ENCODE data around the gene PITPNB.

DNA sequence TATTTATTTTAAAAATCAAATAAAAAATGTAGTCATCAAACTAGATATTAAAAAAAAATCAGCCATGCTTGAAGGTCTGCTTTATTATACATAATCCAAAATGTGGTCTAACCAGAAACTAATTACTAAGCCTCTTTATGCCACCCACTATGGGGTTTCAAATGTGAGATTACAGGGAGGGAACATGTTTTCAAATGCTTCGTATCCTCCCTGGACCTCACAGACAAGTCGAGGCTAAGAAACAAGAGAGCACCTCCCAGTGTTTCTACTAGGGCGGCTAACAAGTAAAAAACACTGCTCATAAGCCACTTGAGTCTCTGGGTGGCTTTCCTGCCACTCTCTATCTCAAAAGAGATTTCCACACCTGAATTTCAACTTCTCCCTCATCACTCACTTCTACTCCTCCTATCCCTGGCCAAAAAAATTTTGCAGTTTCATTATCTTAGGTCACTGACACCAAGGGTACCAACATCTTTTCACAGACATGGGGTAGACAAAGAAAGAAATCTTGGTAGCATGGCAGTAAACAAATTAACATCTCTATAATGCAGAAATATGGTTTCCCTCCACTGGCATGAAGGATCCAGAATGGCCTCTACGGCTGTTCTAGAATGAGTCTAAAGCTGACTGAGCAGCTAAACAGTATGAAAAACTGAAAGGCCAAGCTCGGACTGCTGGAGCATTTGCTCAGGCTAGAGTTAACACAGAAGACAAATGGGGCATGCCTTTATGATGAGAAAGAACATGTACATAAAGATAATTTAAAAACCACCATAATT, 50.9 kb downstream of the PITPNB start:
- TF ChIP-seq, protein P1, sequence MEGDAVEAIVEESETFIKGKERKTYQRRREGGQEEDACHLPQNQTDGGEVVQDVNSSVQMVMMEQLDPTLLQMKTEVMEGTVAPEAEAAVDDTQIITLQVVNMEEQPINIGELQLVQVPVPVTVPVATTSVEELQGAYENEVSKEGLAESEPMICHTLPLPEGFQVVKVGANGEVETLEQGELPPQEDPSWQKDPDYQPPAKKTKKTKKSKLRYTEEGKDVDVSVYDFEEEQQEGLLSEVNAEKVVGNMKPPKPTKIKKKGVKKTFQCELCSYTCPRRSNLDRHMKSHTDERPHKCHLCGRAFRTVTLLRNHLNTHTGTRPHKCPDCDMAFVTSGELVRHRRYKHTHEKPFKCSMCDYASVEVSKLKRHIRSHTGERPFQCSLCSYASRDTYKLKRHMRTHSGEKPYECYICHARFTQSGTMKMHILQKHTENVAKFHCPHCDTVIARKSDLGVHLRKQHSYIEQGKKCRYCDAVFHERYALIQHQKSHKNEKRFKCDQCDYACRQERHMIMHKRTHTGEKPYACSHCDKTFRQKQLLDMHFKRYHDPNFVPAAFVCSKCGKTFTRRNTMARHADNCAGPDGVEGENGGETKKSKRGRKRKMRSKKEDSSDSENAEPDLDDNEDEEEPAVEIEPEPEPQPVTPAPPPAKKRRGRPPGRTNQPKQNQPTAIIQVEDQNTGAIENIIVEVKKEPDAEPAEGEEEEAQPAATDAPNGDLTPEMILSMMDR (conservative IDR thresholded peaks at IDR 0.05; ENCODE audit: low read depth, low read length): no peak
- no peak for TF ChIP-seq EZH2 (IDR thresholded peaks at IDR 0.05; ENCODE audit: borderline replicate concordance, low read depth, low read length, poor library complexity, severe bottlenecking)
